GM19328 (cell line): Measurements from ENCODE around the gene BANF2.
"Not testable (repeated sequence)": the region's sequence is repeated elsewhere in the genome, so short reads cannot be mapped to it uniquely, and the experiment has no call there.

Experiments
- ATAC-seq: cut with Tn5 transposase; IDR thresholded peaks from one replicate; pipeline ENCODE4 v1.9.1; 2021; ENCODE audit warnings: mild to moderate bottlenecking, moderate library complexity; ENCODE audit not compliant: unreplicated experiment

Gene BANF2

DNA sequence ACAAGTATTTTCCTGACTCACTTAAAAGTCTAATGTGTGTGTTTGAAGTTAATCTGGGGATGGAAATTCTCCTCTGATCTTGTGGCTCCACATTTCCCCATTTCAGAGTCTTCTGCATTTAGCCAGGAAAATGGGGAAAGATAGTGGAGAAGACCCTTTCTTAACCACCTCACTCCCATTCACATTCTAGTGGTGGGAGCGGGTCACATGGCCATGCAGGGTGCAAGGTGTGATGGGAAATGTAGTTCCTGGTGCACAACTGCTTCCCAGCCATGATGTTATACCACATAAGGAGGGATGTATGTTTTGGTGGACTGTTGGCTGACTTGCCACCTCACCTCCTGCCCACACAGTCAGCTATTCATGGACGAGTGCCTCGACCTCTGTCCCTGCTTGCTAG lies 61.8 kb downstream of the BANF2 start:
- ATAC-seq = no peak

DNA sequence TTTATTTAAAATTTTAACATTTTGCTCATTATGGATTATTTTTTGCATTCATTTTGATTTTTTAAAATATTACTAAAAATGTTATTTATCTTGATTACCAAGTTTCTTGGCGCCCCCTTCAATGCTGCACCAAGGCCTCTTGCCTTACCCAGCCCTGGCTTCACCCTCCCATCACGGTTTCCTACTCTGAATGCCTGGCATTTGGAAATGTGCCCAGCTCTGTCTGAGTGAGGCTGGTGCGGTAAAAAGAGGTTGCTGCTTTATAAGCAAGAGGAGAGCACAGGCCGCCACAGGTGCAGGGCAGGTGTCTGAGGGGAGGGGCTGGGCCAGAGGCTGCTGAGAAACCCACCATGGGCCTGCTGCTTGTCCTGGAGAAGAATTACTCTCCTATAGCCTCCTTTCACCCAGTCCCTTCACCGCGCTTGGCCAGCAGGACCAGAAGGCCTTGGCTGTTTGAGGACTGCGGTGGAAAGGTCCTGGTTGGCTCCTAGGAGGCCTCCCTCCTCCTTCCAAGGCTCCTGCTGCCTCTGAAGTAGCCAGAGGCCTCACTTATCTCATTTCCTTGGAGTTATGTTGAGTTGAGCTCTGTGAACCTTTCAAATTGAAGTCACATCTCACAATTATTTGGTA lies 62.6 kb downstream of the BANF2 start:
- no peak for ATAC-seq

DNA sequence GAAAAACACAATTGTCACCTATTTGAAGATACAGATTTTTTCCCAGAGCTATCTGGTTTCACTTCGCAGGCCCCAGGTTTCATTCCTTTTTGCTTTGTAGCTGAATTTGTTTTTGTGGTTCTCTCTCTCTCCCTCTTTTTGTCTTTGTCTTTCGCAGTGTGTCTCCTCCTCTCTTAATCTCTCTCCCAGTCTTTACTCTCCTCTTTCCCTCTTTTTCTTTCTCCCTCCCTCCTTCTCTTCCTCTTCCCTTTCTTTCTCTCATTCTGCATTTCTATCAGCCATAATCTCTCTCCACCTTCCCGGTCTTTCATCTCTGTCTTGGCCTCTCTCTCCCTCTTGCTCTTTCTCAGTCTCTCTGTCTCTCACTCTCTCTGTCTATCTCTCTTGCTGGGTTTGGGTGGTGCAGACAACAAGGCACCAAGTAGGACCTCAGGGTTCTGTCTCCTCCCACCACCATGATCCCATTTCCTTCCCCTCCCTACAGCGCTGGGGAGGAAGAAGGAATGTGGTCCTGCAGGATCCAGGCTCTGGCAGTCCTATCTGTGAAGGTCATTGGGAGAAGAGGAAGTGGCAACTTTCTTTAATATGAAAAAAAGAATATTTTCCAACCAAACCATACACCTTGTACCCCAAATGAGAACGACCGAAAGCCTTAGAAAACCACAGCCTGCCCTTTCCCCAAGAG lies 63.2 kb downstream of the BANF2 start:
- ATAC-seq = no peak

DNA sequence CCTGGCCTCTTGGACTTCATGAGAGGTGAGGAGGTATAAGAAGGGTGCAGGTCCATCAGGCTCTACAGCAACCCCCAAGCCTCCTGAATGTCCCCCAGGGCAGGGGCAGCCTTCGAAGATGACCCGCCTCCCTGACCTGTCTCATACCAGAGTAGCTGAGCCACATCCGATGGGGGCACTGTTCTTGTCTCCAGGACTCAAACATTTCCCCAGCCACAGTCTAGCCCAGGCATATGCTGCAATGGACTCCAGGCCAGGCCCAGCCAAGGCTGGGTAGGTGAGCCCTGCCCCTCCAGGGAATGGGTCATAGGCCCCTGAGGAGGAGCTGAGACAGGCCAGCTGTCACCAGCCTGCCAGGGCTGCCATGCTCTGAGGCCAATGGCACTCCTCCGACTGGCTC lies 65.3 kb downstream of the BANF2 start:
- ATAC-seq = no peak

DNA sequence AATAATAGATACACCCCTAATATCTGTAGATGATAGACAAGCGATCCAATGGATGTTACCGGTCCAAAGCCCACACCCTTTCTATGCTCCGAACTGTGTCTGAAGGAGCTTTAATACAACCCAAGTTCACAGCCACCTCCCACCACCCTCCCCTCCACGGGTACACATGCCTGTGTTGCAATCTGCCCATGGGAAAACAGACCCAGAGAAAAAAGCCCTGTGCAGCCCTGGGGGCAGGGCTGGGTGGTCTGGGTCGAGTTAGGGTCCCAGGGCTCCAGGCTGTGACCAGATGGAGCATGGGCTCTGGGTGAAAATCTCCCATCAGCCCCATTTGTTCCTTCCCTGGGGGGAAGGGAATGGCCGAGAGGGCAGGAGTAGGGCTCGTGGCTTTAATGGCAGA lies 65.8 kb downstream of the BANF2 start:
- ATAC-seq = no peak

DNA sequence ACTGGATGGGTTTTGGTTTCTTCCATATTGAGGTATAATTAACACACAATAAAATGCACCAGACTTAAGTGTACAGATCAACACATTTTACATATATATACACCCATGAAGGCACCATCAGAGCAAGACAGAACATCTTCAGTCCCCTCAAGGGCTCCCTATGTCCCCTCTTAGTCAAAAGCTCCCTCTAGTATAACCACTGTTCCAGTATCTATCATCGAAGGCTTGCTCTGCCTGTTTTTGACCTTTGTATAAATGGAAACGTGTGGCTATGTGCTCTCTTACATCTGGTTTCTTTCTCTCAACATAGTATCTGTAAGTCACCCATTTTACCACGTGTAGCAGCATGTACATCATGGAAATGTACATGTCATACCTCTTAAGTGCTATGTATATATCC lies 66.5 kb downstream of the BANF2 start:
- no peak for ATAC-seq

- ATAC-seq = no peak
Observed at GRCh38 chr20:17767624-17768023, 67.9 kb downstream of the BANF2 start.

DNA sequence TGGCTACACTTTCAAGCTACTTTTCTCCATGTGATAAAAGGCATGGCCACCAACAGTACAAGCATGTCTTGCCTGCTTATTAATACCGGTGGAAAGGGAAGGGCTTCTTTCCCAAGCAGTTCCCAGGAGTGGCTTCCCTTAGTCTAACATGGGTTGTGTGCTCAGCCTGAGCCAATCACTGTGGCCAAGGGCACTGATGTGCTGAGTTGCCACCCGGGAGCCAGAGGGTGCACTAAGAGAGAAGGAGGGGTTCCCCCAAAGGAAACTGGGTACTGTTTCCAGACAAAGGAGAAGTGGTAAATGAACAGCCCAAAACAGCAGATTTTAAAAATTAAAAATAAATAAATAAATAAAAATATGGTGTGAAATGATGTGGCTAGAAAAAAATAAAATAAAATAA lies 68.5 kb downstream of the BANF2 start:
- ATAC-seq = no peak

DNA sequence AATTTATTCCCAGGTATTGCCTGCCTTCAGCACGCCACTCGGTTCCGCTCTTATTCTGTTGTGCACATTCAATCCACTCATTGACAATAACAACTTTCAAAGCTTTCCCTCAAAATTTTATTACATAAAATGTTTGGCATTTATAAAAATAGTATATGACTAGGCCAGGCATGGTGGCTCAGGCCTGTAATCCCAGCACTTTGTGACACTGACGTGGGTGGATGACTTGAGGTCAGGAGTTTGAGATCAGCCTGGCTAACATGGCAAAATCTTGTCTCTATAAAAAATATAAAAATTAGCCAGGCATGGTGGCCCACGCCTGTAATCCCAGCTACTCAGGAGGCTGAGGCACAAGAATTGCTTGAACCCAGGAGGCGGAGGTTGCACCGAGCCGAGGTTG lies 70.0 kb downstream of the BANF2 start:
- ATAC-seq = not testable (repeated sequence)

DNA sequence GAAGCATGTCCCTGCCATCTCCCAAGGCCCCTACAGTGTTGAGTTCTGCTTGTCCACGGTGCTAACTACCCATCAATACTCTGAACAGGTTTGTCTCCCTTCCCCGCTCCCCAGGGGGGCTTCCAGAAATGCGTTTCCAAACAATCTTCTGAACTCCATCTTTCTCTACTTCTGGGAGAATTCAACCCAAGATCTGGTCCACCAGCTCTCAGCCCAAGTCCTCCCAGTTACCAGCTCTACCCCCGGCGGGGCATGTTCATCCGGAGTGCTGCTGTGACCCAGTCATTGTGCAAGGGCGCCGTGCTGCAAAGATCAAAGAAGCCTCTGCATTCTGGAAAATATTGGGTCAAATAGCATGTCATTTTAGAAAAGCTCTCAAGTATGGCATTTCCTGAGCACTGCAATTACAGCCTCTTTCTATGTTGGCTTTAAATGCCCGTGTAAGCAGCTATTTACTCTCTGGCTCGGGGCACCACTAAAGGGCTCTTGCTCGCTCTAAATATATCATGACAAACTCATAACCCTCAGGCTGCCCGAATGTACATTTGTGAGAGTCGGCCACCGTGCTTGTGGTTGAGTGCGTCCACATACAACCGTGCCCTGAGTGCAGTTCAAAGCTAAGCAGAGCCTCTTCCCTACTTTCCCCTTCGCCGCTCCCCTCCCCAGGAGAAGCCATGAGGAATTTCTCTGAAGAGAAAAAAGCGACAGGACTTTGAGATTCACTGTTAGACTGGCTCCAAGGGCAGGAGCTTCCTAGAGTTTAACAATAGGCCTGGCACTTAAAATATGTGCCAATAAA lies 71.6 kb downstream of the BANF2 start:
- no peak for ATAC-seq

DNA sequence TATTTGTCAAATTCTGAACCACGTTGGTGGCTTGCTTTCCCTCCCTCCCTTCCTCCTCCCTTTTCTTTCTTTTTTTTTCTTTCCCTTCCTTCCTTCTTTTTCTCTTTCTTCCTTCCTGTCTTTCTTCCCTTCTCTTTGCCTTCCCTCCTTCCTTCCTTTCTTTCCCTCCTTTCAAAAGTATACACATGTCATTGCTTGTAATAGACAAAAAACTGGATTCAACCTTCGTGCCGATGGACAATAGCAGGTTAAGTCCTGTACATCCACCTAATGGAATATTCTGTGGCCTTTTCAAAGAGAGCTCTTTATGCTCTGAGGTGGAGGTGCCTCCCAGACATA lies 72.2 kb downstream of the BANF2 start:
- no peak for ATAC-seq

DNA sequence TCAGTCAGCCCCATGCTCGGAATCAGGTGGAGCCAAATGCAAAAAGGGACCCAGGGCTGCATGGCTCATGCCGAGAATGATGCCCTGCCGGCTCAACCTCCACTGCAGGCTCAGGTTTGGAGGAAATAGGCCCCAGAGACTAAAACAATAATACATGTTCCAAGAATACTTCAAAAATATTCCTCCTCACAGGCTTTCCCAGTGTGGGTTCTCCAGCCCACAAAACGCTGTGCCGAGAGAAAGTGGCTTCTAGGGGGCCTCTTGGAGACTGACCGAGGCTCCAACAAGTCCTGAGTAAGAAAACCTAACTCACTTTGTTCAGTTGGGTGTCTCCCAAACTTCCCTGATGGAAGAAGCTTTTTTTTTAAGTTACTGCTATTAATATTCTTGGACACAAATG lies 73.9 kb downstream of the BANF2 start:
- no peak for ATAC-seq

DNA sequence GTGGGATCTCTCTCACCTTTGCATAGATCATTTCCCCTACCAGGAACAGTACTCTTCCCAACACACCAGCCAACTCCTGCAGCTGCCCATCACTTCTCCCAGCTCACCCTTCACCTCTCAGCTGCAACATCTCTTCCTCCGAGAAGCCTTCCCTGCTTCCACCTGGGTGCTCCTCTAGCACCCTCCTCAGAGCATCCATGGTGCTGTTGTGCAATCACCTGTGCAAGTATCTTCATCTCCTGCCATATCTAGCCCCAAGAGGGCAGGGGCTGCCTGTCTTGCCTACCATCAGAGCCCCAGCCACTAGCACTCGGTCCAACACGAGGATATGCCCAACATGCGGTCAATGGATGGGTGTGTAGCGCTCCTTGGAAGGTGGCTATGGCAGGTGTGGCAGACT lies 75.8 kb downstream of the BANF2 start:
- ATAC-seq = no peak

- no peak for ATAC-seq
Observed at GRCh38 chr20:17776551-17776950, 76.8 kb downstream of the BANF2 start.

GRCh38 chr20:17779011-17779410 lies 79.2 kb downstream of the BANF2 start:
- ATAC-seq = not testable (repeated sequence)

GRCh38 chr20:17782768-17783167 lies 83.0 kb downstream of the BANF2 start:
- no peak for ATAC-seq

DNA sequence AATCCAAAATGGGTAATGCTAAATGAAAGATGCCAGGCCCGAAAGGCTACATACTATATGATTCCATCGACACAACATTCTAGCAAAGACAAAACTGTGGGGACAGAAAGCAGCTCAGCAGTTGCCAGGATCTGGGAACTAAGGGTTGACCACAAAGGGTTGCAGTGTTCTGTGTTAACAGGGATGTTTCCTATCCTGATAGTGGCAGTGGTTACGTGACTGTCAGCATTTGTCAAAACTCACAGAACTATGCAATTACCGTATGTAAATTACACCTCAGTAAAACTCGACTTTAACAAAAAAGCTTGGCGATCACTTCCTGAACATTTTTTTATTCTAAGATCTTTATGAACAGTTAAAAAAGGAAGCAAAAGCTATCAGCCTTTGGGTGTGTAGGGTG lies 83.9 kb downstream of the BANF2 start:
- no peak for ATAC-seq

- ATAC-seq = no peak
Observed at GRCh38 chr20:17785007-17785406, 85.2 kb downstream of the BANF2 start.
